Fibroblast of pulmonary artery (primary cell): ENCODE results near the gene HVCN1.
"Not testable (repeated sequence)": the region's sequence is repeated elsewhere in the genome, so short reads cannot be mapped to it uniquely, and the experiment has no call there.

ENCODE experiments used
- DNase-seq: peaks from one replicate; pipeline ENCODE4 v3.0.0-alpha.2; 2010; ENCODE audit warnings: low read depth
- H3K4me3 ChIP-seq: replicated peaks from 2 replicates; pipeline ENCODE4 v1.5.1; 2011; ENCODE audit warnings: low read depth, mild to moderate bottlenecking, control low read depth, low read length, moderate library complexity
- TF ChIP-seq, protein P1 (sequence below): IDR thresholded peaks from 2 replicates; pipeline ENCODE4 v1.5.1; 2011; ENCODE audit warnings: mild to moderate bottlenecking, control low read depth, low read length, inconsistent platforms; ENCODE audit errors: missing control alignments

HVCN1 gene

DNA sequence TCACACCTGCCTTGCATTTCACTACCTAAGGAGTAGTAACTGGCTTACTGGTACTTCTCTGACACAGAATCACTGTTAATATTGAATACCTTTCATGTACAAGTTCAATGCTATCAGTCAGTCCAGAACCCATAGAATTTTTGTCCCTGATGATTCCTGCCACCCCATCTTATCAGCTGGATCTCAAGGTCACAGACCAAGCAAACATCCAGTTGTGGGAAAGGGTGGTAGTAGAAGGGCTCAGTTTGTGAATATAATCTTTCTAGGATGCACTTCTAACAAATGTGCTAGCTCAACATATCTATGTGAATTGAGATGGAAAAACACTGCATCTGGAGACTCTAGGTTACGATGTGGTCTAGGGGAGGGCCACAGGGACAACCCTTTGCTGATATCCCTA is 39.7 kb upstream of the HVCN1 start:
- TF ChIP-seq, protein P1, sequence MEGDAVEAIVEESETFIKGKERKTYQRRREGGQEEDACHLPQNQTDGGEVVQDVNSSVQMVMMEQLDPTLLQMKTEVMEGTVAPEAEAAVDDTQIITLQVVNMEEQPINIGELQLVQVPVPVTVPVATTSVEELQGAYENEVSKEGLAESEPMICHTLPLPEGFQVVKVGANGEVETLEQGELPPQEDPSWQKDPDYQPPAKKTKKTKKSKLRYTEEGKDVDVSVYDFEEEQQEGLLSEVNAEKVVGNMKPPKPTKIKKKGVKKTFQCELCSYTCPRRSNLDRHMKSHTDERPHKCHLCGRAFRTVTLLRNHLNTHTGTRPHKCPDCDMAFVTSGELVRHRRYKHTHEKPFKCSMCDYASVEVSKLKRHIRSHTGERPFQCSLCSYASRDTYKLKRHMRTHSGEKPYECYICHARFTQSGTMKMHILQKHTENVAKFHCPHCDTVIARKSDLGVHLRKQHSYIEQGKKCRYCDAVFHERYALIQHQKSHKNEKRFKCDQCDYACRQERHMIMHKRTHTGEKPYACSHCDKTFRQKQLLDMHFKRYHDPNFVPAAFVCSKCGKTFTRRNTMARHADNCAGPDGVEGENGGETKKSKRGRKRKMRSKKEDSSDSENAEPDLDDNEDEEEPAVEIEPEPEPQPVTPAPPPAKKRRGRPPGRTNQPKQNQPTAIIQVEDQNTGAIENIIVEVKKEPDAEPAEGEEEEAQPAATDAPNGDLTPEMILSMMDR: no peak
- no peak overlapping the region for H3K4me3 ChIP-seq
- DNase-seq: no peak

DNA sequence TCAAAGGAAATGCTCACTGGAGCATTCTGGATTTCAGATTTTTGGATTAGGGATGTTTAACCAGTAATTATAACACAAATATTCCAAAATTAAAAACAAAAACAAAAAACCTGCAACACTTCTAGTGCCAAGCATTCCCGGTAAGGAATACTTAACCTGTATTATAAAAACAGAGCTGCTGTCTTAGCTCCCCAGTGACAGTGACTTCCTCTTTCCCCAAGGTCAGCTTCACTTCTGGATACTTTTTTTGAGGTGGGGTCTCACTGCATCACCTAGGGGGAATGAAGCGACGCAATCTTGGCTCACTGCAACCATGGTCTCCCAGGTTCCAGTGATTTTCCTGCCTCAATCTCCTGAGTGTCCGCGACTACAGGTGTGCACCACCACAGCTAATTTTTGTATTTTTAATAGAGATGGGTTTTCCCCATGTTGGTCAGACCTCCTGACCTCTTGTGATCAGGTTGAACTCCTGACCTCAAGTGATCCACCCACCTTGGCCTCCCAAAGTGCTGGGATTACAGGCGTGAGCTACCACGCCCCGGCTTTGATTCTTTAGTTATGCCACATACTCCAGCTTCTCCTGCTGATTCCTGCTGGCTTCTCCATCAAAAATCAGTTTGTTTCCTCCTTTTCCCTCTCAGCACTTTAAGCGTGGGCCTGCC is 37.9 kb upstream of the HVCN1 start:
- TF ChIP-seq, protein P1: no peak
- no peak for DNase-seq
- H3K4me3 ChIP-seq: no peak overlapping the region

DNA sequence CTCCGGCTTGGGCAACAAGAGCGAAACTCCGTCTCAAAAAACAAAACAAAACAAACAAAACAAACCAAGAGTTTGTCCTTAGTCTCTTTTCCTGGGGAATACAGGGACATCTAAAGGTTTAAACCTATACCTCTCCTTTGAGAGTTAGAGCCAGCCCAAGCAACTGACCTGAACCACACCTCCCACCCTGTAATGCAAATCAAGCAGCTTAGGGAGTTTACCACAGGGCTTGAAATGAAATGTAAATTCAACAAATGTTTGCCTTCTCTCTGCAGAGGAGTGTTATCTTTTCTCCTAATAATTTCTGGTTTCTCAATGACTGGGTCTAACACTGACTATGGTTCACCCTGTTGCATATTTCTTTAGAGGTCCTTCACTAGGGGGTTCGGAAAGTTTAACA is 37.1 kb upstream of the HVCN1 start:
- DNase-seq: no peak
- no peak overlapping the region for H3K4me3 ChIP-seq
- TF ChIP-seq, protein P1: no peak

DNA sequence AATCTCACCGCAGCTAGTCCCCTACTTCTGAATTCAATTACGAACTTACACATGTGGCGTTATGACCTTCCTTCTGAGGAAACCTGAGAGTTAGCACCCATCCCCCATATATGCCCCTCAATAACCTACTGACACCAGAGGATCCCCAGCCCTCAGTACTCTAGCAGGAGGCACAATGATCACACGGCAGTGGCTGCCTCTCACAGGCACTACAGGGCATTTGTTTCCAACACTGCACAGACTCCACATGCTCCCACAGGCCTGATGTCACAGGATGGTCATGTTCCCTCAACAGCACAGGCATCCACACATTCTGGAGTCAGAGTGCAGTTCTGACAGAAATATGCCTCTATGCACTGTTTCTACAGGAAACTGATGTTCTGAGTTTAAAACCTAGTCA is 36.4 kb upstream of the HVCN1 start:
- TF ChIP-seq, protein P1: no peak
- DNase-seq: no peak
- no peak overlapping the region for H3K4me3 ChIP-seq

DNA sequence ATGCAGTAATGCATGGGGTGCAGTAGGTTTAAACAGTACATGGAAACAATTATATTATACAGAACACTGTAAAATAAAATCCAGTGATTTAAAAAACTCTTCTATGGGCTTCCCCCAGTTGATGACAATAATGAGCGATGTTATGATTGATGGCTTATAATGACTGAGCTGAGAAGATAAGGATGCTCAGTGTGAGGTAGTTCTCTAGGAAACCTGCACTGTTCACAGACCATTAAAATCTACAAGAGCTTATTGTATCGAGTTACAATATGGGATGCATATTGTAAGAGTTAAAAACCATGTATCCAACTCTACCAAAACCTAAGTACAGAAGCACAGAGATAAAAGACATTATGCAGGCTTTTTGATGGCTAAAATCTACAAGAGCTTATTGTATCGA is 34.0 kb upstream of the HVCN1 start:
- H3K4me3 ChIP-seq, DNase-seq: not testable (repeated sequence)

DNA sequence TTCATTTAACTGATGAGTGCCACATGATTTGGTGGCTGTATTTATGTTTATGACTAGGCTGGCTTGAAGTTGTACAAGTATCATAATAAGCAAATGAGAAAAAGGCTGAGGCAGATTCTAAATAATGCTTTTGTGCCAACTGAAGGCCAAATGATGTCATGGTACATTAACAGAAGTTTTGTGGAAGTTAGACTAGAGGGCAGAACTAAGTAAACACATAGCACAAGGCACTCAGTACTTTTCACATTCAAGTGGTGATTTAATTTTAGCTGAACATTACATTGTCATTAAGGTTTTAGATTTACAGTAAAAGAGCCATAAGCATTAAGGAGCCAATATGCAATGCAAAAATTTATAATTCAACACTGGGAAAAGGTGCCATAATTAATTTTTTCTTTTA is 32.7 kb upstream of the HVCN1 start:
- DNase-seq: no peak
- TF ChIP-seq, protein P1: no peak
- H3K4me3 ChIP-seq: no peak overlapping the region

DNA sequence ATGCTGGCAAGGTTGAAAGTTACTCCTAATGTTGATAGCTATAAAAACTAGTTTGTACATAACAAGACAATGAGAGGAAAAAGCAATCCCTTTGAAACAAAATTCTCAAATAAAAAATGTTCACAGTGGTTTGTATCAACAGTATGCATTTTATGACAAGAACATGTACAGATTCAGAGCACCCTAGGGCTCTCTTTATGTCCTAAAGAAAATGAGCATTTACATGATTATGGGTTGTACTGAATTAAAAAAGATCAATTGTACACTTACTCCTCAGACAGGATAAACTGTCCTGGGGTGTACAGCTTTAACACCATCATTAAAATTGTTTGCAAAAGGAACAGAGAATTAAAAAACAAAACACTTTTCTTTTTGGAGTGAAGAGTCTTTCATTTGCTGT is 31.6 kb upstream of the HVCN1 start:
- TF ChIP-seq, protein P1: no peak
- H3K4me3 ChIP-seq: no peak overlapping the region
- DNase-seq: no peak
